Trophoblast cell (in vitro differentiated cells and primary cell): ENCODE measurements around the gene DLGAP1.

Source experiments
- DNase-seq, 2 donors: peaks; one replicate each; pipeline ENCODE4 v3.0.0-alpha.2; 2016
- H2AFZ ChIP-seq: 2 replicates; pipeline ENCODE4 v1.6.1; 2013; ENCODE audit warnings: low read length, moderate library complexity, mild to moderate bottlenecking; ENCODE audit not compliant: insufficient read depth, poor library complexity
- H2AK5ac ChIP-seq: 2 replicates; pipeline ENCODE4 v1.6.1; 2013; ENCODE audit warnings: mild to moderate bottlenecking, low read length
- H2BK120ac ChIP-seq: 2 replicates; pipeline ENCODE4 v1.6.1; 2013; ENCODE audit warnings: low read length, mild to moderate bottlenecking, moderate library complexity; ENCODE audit not compliant: insufficient read depth, poor library complexity
- H2BK12ac ChIP-seq: 2 replicates; pipeline ENCODE4 v1.6.1; 2013; ENCODE audit warnings: mild to moderate bottlenecking, low read length, moderate library complexity
- H2BK5ac ChIP-seq: 2 replicates; pipeline ENCODE4 v1.6.1; 2013; ENCODE audit warnings: low read length, low read depth, moderate library complexity, mild to moderate bottlenecking; ENCODE audit not compliant: poor library complexity
- H3K14ac ChIP-seq: 2 replicates; pipeline ENCODE4 v1.6.1; 2013; ENCODE audit warnings: mild to moderate bottlenecking, low read length
- H3K18ac ChIP-seq: 2 replicates; pipeline ENCODE4 v1.6.1; 2013; ENCODE audit warnings: mild to moderate bottlenecking, low read length
- H3K23ac ChIP-seq: 2 replicates; pipeline ENCODE4 v1.6.1; 2013; ENCODE audit warnings: low read length
- H3K27ac ChIP-seq: 2 replicates; pipeline ENCODE4 v1.5.1; 2013; ENCODE audit warnings: low read depth, mild to moderate bottlenecking, inconsistent platforms, low read length, moderate library complexity
- H3K27me3 ChIP-seq: 2 replicates; pipeline ENCODE4 v1.6.1; 2013; ENCODE audit warnings: inconsistent platforms, mild to moderate bottlenecking, low read length, moderate library complexity; ENCODE audit not compliant: insufficient read depth
- H3K36me3 ChIP-seq, 2 experiments: 1 replicate in 1 of 2; 2 replicates in 1 of 2; pipeline ENCODE4 v1.6.1; 2013; ENCODE audit warnings: low read length in 2 of 2, mild to moderate bottlenecking in 2 of 2, moderate library complexity in 1 of 2; ENCODE audit not compliant: insufficient read depth in 2 of 2, control insufficient read depth in 1 of 2
- H3K4ac ChIP-seq: 2 replicates; pipeline ENCODE4 v1.6.1; 2013; ENCODE audit warnings: low read depth, mild to moderate bottlenecking, low read length, moderate library complexity
- H3K4me1 ChIP-seq, 2 experiments: 1 replicate in 1 of 2; 2 replicates in 1 of 2; pipeline ENCODE4 v1.6.1; 2013; ENCODE audit warnings: low read length in 2 of 2, mild to moderate bottlenecking in 2 of 2, moderate library complexity in 1 of 2; ENCODE audit not compliant: insufficient read depth in 2 of 2, control insufficient read depth in 1 of 2
- H3K4me2 ChIP-seq: 2 replicates; pipeline ENCODE4 v1.6.1; 2013; ENCODE audit warnings: inconsistent platforms, mild to moderate bottlenecking, low read length, moderate library complexity
- H3K4me3 ChIP-seq: 2 replicates; pipeline ENCODE4 v1.5.1; 2013; ENCODE audit warnings: mild to moderate bottlenecking, low read depth, low read length, inconsistent platforms
- H3K79me1 ChIP-seq: one replicate; pipeline ENCODE4 v1.6.1; 2013; ENCODE audit warnings: low read length
- H3K79me2 ChIP-seq: 2 replicates; pipeline ENCODE4 v1.6.1; 2013; ENCODE audit warnings: low read length, mild to moderate bottlenecking; ENCODE audit not compliant: control insufficient read depth, insufficient read depth, poor library complexity
- H3K9ac ChIP-seq: 2 replicates; pipeline ENCODE4 v1.6.1; 2013; ENCODE audit warnings: mild to moderate bottlenecking, low read length
- H3K9me3 ChIP-seq: 2 replicates; pipeline ENCODE4 v1.6.1; 2013; ENCODE audit warnings: low read depth, mild to moderate bottlenecking, control low read depth, inconsistent platforms, low read length; ENCODE audit not compliant: insufficient read depth
- H4K12ac ChIP-seq: 2 replicates; pipeline ENCODE4 v1.6.1; 2013; ENCODE audit warnings: low read depth, mild to moderate bottlenecking, low read length, moderate library complexity
- H4K8ac ChIP-seq: 2 replicates; pipeline ENCODE4 v1.6.1; 2013; ENCODE audit warnings: low read depth, mild to moderate bottlenecking, low read length, moderate library complexity
- H4K91ac ChIP-seq: one replicate; pipeline ENCODE4 v1.6.1; 2013; ENCODE audit warnings: low read depth, mild to moderate bottlenecking, low read length, moderate library complexity
- WGBS: extraction: QIAGEN DNeasy Blood & Tissue Kit; methylation state at CpG from one replicate; pipeline ENCODE4 v1.1.7; 2013; ENCODE audit warnings: missing lambda C conversion rate; ENCODE audit not compliant: insufficient read length, insufficient coverage; ENCODE audit errors: extremely low coverage; 5-methylcytosine and 5-hydroxymethylcytosine counted together

DLGAP1 gene

DNA sequence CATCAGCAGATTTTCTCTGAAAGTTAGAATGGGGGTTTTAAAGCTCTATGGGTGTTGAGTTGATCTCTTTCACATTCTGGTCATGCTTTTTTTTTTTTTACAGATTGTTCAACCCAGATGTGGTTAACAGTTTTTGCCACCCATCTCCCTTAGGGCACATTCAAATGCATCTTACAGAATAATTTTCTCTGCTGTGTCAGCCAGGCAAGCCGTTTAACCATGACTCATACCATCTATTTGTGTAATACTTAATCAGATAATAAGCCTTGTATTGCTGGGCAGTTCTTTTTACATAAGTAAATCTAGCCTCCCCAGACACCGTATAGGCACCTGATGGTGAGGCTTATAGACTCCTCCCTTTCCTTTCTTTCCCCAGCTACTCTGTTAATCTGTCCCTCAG lies 943.1 kb downstream of the DLGAP1 start:
- Histone ChIP-seq H4K91ac (no peak overlapping the region), H3K9me3 (no peaks in the 10 kb centered on the region), H4K12ac (no peak overlapping the region), H3K79me1 (peaks cover 2% of the 10 kb centered on the region), H3K4me2 (no peak overlapping the region), H4K8ac (no peak overlapping the region), H3K23ac (no peak overlapping the region), H2BK5ac (no peak overlapping the region), H3K27me3 (no peaks in the 10 kb centered on the region), H2AFZ (no peak overlapping the region), H2BK12ac (no peak overlapping the region), H2BK120ac (no peak overlapping the region), H3K4me3 (no peak overlapping the region), H3K14ac (no peak overlapping the region), H3K79me2 (no peaks in the 10 kb centered on the region), H3K27ac (no peak overlapping the region), H3K4me1 (no peaks in the 10 kb centered on the region), H3K18ac (no peak overlapping the region), H3K9ac (no peak overlapping the region), H2AK5ac (no peak overlapping the region), H3K4ac (no peak overlapping the region), H3K36me3 (no peaks in the 10 kb centered on the region)
- DNase-seq: peak; percentile 68 to 83
- no CpG with 5 or more reads among the region's 2 CpGs for WGBS

DNA sequence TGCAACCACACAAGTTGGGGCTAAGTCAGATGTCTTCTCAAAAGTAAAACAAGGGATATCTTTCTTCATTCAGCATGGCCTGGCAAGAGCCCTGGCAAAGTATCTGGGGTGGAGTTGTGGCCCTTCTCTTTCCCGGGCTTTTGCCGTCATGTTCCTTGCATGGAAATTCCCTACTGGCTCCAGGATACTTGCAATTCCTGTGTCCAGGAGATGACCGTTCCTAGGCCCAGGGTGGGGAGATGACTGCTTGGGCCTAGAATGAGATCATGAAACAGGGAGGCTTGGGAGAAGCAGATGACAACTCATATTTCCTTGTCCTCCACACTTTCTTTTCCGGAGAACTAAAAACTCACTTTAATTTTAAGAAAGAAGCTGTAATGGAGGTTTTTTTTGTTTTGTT lies 944.2 kb downstream of the DLGAP1 start:
- Histone ChIP-seq H4K12ac (no peak overlapping the region), H3K4me1 (no peaks in the 10 kb centered on the region), H2AFZ (no peak overlapping the region), H4K8ac (no peak overlapping the region), H2BK120ac (no peak overlapping the region), H3K36me3 (no peaks in the 10 kb centered on the region), H3K4me3 (no peak overlapping the region), H3K14ac (no peak overlapping the region), H3K4ac (no peak overlapping the region), H3K9ac (no peak overlapping the region), H3K9me3 (no peaks in the 10 kb centered on the region), H2BK5ac (no peak overlapping the region), H2BK12ac (no peak overlapping the region), H3K79me2 (no peaks in the 10 kb centered on the region), H3K23ac (no peak overlapping the region), H3K18ac (peak overlapping the region; percentile 59), H2AK5ac (no peak overlapping the region), H4K91ac (no peak overlapping the region), H3K27ac (no peak overlapping the region), H3K27me3 (no peaks in the 10 kb centered on the region), H3K79me1 (peaks cover 2% of the 10 kb centered on the region), H3K4me2 (no peak overlapping the region)
- no CpG with 5 or more reads among the region's 4 CpGs for WGBS
- peak in 1 of 2 donors; percentile 24 for DNase-seq

DNA sequence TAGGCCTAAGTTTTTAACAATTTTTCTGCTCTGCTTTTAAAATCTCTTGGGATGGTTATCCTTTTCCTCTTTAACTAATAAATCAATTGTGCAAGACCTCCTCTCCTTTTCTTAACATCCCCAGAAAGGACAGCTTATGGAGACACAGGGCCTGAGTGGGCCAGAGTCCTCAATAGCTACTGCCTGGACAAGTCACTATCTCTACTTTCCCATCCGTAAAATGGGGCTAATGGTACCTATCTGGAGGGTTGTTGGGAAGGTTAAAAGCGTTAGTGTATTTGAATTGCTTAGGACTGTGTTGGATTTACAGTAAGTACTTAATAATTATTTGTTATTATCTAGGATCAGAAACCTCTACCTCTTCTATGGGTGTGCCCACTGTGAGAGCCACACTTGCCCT lies 945.1 kb downstream of the DLGAP1 start:
- H3K14ac ChIP-seq: no peak overlapping the region

DNA sequence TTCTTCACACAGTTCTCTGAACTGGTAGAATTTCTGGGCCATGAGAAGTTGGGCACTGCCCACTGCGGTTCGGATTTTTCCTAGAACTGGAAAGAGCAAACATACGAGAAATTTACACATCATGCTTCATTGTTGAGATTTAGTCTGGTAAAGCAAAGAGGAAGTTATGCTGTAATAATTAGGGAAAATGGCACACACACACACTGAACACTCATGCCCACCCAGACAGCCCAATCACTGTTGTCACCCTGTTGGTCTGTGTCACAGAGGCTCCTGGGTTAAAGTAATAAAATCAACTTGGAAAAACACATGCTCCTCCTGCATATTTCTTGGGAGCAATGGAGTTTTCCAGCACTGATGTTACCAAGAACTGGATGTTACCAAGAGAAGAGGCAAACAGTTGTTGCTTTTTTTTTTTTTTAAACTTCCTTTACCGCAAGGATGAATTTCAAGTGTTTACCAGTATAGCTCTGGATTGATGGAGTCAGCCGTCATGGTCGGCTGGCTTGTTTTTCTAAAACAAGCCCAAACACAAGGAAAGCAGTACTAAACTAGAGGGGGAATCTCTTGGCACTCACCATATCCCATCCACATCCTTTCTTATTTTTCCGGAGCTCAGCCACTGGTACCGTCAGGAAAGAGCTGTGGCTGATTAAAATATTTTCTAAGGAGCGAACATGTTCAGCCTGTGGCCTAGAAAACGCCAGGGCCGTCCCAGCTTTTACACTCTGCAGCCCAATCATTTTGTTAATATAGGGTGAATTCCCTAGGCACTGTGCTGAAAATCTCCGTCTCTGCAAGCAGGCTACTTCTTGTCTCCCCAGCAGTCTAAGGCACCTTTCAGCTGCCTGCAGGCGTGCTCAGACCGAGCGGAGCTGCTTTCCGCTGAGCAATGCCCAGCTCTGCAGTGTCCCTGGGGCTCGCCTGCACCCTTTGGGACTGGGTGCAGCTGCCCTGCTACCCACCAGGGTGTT lies 946.2 kb downstream of the DLGAP1 start:
- no peak for DNase-seq
- H3K4me3 ChIP-seq: no peak overlapping the region
- no peak overlapping the region for H3K27ac ChIP-seq
- no peaks in the 10 kb centered on the region for H3K4me1 ChIP-seq
- no peak overlapping the region for H2BK5ac ChIP-seq
- H3K79me2 ChIP-seq: no peaks in the 10 kb centered on the region
- H3K9ac ChIP-seq: no peak overlapping the region
- H3K4ac ChIP-seq: no peak overlapping the region
- no peak overlapping the region for H2AK5ac ChIP-seq
- H3K9me3 ChIP-seq: no peaks in the 10 kb centered on the region
- WGBS: no CpG with 5 or more reads among the region's 17 CpGs
- no peak overlapping the region for H3K18ac ChIP-seq
- no peaks in the 10 kb centered on the region for H3K27me3 ChIP-seq
- H4K8ac ChIP-seq: no peak overlapping the region
- no peak overlapping the region for H2AFZ ChIP-seq
- no peak overlapping the region for H3K4me2 ChIP-seq
- H3K79me1 ChIP-seq: peaks cover 2% of the 10 kb centered on the region
- H3K23ac ChIP-seq: no peak overlapping the region
- H3K36me3 ChIP-seq: no peaks in the 10 kb centered on the region
- no peak overlapping the region for H2BK120ac ChIP-seq
- no peak overlapping the region for H4K12ac ChIP-seq
- H4K91ac ChIP-seq: no peak overlapping the region
- H2BK12ac ChIP-seq: no peak overlapping the region
- H3K14ac ChIP-seq: no peak overlapping the region

More for the DNA sequence above, 945.1 kb downstream of the DLGAP1 start:
- no peak overlapping the region for H2BK12ac ChIP-seq
- H3K9me3 ChIP-seq: no peaks in the 10 kb centered on the region
- H3K18ac ChIP-seq: no peak overlapping the region
- peaks cover 2% of the 10 kb centered on the region for H3K79me1 ChIP-seq
- no peak overlapping the region for H3K27ac ChIP-seq
- H2BK120ac ChIP-seq: no peak overlapping the region
- no CpG with 5 or more reads among the region's 2 CpGs for WGBS
- no peak overlapping the region for H3K4ac ChIP-seq
- H3K27me3 ChIP-seq: no peaks in the 10 kb centered on the region
- no peaks in the 10 kb centered on the region for H3K79me2 ChIP-seq
- H2BK5ac ChIP-seq: no peak overlapping the region
- no peak overlapping the region for H3K23ac ChIP-seq
- DNase-seq: no peak
- H3K4me3 ChIP-seq: no peak overlapping the region
- no peaks in the 10 kb centered on the region for H3K4me1 ChIP-seq
- H4K8ac ChIP-seq: no peak overlapping the region
- no peak overlapping the region for H4K12ac ChIP-seq
- H4K91ac ChIP-seq: no peak overlapping the region
- H2AFZ ChIP-seq: no peak overlapping the region
- H3K4me2 ChIP-seq: no peak overlapping the region
- H3K9ac ChIP-seq: no peak overlapping the region
- no peaks in the 10 kb centered on the region for H3K36me3 ChIP-seq
- no peak overlapping the region for H2AK5ac ChIP-seq
